Stimulated activated CD4-positive, alpha-beta T cell treated with anti-CD3 and anti-CD28 coated beads, Interleukin-1b, Interleukin-23, amount 100 ng/mL, for 1 hour (primary cell): Measurements from ENCODE around the gene LBR.
"Not testable (repeated sequence)": the region's sequence is repeated elsewhere in the genome, so short reads cannot be mapped to it uniquely, and the experiment has no call there.

ENCODE experiments used
- DNase-seq, 2 donors: peaks; one replicate each; pipeline ENCODE4 v3.0.0-alpha.2; 2020; ENCODE audit warnings: low read depth in 2 of 2

LBR gene

GRCh38 chr1:225427235-225428067 is at the start of gene LBR:
Gene LBR, minus strand, starts transcription at chr1:225428038. Its CDS starts 3,963 bp downstream, at chr1:225424075.
- DNase-seq, result no peak

GRCh38 chr1:225477296-225477911 is 49.6 kb upstream of the LBR start:
- DNase-seq, result no peak

GRCh38 chr1:225476538-225476988 is 48.7 kb upstream of the LBR start:
- no peak for DNase-seq

- no peak for DNase-seq
Observed at GRCh38 chr1:225476100-225476511, 48.3 kb upstream of the LBR start.

GRCh38 chr1:225474986-225475820 is 47.4 kb upstream of the LBR start:
- DNase-seq, result peak; percentile 27 to 51

- no peak for DNase-seq
Observed at GRCh38 chr1:225474439-225474985, 46.7 kb upstream of the LBR start.

- not testable (repeated sequence) for DNase-seq
Observed at GRCh38 chr1:225473676-225474438, 46.0 kb upstream of the LBR start.

GRCh38 chr1:225473266-225473665 is 45.4 kb upstream of the LBR start:
- DNase-seq, result not testable (repeated sequence)

GRCh38 chr1:225471453-225472301 is 43.8 kb upstream of the LBR start:
- DNase-seq, result no peak

- no peak for DNase-seq
Observed at GRCh38 chr1:225471109-225471452, 43.2 kb upstream of the LBR start.

GRCh38 chr1:225470211-225471108 is 42.6 kb upstream of the LBR start:
- no peak for DNase-seq

- DNase-seq, result no peak
Observed at GRCh38 chr1:225469051-225469450, 41.2 kb upstream of the LBR start.

GRCh38 chr1:225468270-225469020 is 40.6 kb upstream of the LBR start:
- no peak for DNase-seq

- peak; percentile 42 to 46 for DNase-seq
Observed at GRCh38 chr1:225467193-225468020, 39.6 kb upstream of the LBR start.

GRCh38 chr1:225466848-225467192 is 39.0 kb upstream of the LBR start:
- no peak for DNase-seq

GRCh38 chr1:225465793-225466517 is 38.1 kb upstream of the LBR start:
- DNase-seq, result no peak
